Measurements from ENCODE around the gene SOBP.

SOBP gene

GRCh38 chr6:107639511-107639910 is 149.6 kb downstream of the SOBP start:
- DNase-seq (ENCODE audit: low read depth), result no peak

- DNase-seq (ENCODE audit: low read depth), result no peak
These were observed 151.2 kb downstream of the SOBP start for GRCh38 chr6:107641071-107641470.

DNA sequence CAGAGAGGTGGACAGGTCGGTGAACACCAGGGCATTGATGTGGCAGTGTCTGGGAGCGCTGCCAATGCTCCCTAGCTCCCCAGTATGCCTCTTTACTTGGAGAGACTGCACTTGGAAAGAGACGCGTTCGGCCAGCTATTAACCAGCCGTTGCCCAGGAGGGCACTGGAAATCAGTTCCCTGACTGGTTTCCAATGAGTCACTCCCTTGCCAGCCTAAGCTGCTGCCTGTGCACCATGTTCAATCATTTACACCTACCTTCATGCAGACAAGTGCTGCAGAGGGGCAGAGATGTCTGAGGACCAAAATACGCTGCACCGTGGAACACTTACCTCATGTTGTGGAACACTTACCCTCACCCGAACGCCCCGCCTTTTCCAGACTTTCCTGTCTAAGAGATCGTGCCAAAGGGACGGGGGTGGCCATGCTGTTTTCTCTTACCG is 151.6 kb downstream of the SOBP start:
- DNase-seq (ENCODE audit: low read depth), result no peak

DNA sequence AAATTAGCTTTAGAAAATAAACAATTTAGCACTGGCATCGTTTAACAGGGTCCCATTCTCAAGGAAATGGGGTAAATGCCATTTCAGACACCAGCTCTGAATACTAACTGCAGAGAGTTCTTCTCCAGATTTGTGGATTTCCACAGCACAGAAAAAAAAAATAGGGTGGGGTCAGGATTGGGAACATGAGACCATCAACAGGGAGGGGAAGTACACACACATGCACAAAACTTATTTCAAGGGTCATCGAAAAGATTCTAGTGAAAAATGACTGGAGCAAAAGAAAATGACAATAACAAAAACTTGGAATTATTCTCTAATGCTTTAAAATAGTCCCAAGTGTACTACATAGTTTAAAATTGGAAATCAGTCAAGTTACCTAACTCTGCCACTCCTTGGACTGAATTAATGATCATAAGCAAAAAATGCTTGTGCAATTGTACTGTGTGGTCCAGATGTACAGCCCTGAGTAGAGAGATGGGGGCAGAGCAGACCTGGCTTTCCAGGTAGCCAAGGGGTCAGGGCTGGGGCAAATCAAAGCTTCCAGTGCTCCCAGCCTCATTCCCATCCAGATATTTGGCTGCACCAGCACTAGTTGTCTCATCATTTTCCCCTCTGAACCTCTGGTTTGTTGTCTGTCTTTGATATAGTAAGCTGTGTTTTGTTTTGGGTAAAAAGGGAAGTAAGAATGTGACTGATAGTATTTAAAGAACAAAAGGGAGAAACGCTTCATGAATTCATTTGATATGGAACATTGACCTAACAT is 152.4 kb downstream of the SOBP start:
- no peak for DNase-seq (ENCODE audit: low read depth)

DNA sequence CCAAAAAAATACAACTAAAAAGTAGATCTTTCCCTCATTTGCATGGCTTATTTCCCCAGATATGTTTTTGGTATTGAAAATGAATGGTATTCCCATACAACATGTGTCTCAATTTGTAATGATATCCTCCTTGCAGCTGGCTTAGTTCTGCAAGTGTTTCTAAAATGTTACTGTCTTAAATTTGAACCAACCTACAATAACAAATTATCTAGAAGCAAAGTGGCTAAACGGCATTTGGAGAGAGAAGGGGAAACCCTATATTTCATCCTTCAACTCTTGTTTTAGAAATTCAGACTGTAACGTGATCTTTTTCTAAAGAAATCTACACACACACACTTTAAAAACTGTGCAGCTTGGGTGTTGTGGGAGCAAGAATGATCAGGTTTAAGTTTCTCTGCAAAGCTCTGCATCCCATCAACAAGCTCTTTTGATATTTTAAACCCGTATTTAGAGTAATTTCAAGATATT is 153.0 kb downstream of the SOBP start:
- DNase-seq (ENCODE audit: low read depth), result no peak

DNA sequence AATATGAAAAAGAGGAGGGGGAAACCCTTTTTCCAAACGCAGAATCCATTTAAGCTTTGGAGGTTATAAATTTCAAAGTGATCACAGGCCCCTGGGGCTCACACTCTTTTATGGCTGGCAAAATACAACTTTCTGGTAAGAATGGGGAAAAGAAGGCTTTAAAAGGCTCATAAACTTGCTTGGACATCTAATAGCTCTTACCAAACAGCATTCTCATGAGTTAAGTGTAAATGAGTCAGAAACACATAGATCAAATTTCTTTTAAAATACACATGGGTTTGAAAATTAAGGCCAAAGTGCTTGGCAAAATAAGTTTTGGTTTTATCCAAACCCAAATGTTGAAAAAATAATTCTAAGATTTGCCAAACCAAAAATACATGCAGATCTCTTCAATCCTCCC is 154.6 kb downstream of the SOBP start:
- DNase-seq (ENCODE audit: low read depth), result no peak

GRCh38 chr6:107645740-107646139 is 155.8 kb downstream of the SOBP start:
- no peak for DNase-seq (ENCODE audit: low read depth)

GRCh38 chr6:107646176-107646575 is 156.3 kb downstream of the SOBP start:
- no peak for DNase-seq (ENCODE audit: low read depth)

GRCh38 chr6:107646776-107647438 is 157.0 kb downstream of the SOBP start:
- DNase-seq (ENCODE audit: low read depth), result no peak

- DNase-seq (ENCODE audit: low read depth), result no peak
These were observed 157.6 kb downstream of the SOBP start for GRCh38 chr6:107647439-107647948.

- DNase-seq (ENCODE audit: low read depth), result no peak
These were observed 159.1 kb downstream of the SOBP start for GRCh38 chr6:107648983-107649382.

DNA sequence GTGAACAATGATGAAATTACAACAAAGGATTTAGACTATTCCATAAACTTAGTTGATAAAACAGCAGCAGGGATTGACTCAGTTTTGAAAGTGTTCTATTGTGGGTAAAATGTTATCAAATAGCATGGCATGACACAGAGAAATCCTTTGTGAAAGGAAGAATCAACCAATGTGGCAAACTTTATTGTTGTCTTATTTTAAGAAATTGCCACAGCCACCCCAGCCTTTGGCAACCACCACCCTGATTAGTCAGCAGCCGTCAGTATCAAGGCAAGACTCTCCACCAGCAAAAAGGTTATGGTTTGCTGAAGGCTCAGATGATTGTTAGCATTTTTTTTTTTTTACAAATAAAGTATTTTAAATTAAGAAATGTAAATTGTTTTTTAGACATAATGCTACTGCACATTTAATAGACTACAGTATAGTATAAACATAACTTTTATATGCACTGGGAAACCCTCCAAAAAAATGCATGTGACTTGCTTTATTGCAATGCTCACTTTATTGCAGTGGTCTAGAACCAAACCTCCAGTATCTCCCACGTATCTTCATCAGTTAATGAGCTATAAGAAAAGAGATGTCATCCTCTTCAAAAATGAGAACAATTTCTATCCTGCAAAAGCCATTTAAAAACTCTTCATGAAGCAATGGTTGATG is 162.7 kb downstream of the SOBP start:
- DNase-seq (ENCODE audit: low read depth), result no peak

GRCh38 chr6:107653183-107653580 is 163.3 kb downstream of the SOBP start:
- DNase-seq (ENCODE audit: low read depth), result no peak

DNA sequence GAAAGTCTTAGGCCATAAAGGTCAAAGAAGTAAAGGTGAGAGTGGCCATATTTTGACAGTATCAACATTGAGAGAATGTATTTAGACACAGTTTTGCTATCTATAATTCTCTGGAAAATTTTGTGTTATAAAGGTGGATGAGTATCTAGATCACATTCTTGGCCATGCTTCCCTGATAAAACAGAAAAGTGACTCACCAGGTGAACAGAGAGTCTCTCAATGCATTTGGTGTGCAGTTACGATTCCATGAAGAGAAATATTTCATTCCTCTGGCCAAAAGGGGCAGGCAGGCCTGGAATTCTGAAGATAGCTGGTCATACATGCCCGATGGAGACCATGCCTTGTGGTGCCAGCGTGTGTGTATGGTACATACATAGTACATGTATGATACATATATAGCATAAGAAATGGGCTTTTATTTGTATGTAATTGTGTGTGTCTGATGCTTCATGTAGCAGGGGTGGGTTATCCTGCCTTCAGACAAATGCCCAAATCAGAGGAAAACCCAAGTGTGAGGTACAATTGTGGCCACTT is 164.0 kb downstream of the SOBP start:
- DNase-seq (ENCODE audit: low read depth), result no peak

DNA sequence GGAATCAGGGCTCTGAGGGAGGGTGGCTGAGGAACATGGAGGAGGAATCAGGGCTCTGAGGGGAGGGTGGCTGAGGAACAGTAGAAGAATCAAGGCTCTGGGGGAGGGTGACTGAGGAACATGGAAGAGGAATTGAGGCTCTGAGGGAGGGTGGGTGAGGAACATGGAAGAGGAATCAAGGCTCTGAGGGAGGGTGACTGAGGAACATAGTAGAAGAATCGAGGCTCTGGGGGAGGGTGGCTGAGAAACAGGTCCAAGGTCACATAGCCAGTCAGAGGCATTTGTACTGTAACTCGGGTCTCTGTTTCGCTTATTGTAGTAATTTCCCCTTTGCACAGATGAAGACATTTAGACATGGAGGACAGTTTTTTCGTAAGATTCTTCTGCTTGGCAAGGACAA is 164.8 kb downstream of the SOBP start:
- DNase-seq (ENCODE audit: low read depth), result no peak

DNA sequence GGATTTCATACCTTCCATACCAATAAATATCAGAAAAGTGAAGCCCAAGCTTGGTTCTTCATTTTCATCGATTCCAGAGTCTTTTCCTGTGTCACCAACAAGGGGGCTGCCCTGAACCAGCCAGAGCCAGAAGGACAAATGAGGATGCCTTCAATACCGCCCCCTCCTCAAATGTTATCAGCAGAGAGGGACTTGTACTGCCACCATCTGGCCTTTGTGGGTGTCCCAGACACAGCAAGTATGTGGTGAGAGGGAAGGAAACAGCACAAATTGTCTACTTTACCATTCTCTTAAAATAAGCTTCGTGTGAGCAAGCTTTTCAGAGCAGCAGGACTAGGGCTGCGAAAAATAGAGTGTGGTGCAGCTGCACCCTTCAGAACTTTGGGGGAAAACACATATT is 165.3 kb downstream of the SOBP start:
- no peak for DNase-seq (ENCODE audit: low read depth)

GRCh38 chr6:107655864-107656263 is 165.9 kb downstream of the SOBP start:
- DNase-seq (ENCODE audit: low read depth), result no peak

- no peak for DNase-seq (ENCODE audit: low read depth)
These were observed 166.5 kb downstream of the SOBP start for GRCh38 chr6:107656401-107656800.

DNA sequence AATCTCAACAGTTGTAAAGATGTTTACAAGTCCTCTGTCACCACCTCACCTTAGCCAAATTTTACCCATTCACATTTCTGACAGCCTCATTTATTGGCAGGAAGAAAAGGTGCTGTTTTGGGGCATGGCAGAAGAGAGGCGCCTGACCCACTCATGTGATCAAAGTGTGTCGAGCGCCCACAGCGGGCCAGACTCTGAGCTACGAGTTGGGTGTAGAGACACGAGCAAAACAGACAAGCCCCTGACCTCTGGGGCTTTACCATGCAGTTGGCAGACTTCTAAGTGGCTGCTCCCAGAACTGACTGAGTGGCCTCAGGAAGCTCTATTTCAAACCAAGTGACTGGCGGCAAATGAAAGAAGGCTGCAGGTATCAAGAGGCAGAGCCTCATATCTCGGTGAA is 167.0 kb downstream of the SOBP start:
- no peak for DNase-seq (ENCODE audit: low read depth)

GRCh38 chr6:107657373-107657754 is 167.4 kb downstream of the SOBP start:
- no peak for DNase-seq (ENCODE audit: low read depth)

- DNase-seq (ENCODE audit: low read depth), result no peak
These were observed 168.0 kb downstream of the SOBP start for GRCh38 chr6:107657755-107658461.

Measured in HS-5 (cell line).